ENCODE measurements around the gene UBFD1.

- no peak for TF ChIP-seq CTCF (IDR thresholded peaks at IDR 0.05)
- TF ChIP-seq EHMT2 (IDR thresholded peaks at IDR 0.05; ENCODE audit: low read depth): no peak
- TF ChIP-seq POLR2A (IDR thresholded peaks at IDR 0.05; ENCODE audit: low read length): no peak
- no peak for TF ChIP-seq RARB (CRISPR knock-in tag; IDR thresholded peaks at IDR 0.05)
- no peak for TF ChIP-seq SREBF2 (IDR thresholded peaks at IDR 0.05)
- TF ChIP-seq MYC (IDR thresholded peaks at IDR 0.05; ENCODE audit: borderline replicate concordance, low read length): no peak
- no peak for TF ChIP-seq RFX5 (IDR thresholded peaks at IDR 0.05)
- TF ChIP-seq EP300 (IDR thresholded peaks at IDR 0.05): no peak
- no peak for TF ChIP-seq PBX3 (IDR thresholded peaks at IDR 0.05)
- no peak for TF ChIP-seq RAD21 (conservative IDR thresholded peaks at IDR 0.05 in 1 of 2, IDR thresholded peaks at IDR 0.05 in 1 of 2)
- no peak for TF ChIP-seq ESRRA (IDR thresholded peaks at IDR 0.05; ENCODE audit: borderline replicate concordance, low read length)
- TF ChIP-seq REST (IDR thresholded peaks at IDR 0.05): no peak
Measured at GRCh38 chr16:23523876-23524385, 33.6 kb upstream of the UBFD1 start.

Data from A549 (cell line).